AG04450 (cell line): ENCODE data around the gene SCAMP1. TPM values are rescaled to one million over a fixed set of nuclear protein-coding genes. Genes with fewer than 3 reads are reported as not detected.

Experiments used
- CTCF ChIA-PET: fragments of 300-600, 350-600 bp; formaldehyde crosslinking; extraction: SDS; loops from one replicate; lab custom pipeline; 2022; ENCODE audit warnings: antibody characterized with exemption, inconsistent platforms; lab: Charles Lee
- POLR2A ChIA-PET: fragments of 350-600 bp; formaldehyde crosslinking; extraction: SDS; loops from one replicate; lab custom pipeline; 2021; ENCODE audit warnings: antibody characterized with exemption, inconsistent platforms; lab: Yijun Ruan, JAX
- DNase-seq: peaks from one replicate; pipeline ENCODE4 v3.0.0-alpha.2; 2011; ENCODE audit warnings: low read depth, low spot score
- H3K27ac ChIP-seq: one replicate; pipeline ENCODE4 v1.5.1; 2012; ENCODE audit warnings: low read depth, low read length, control low read depth
- H3K27me3 ChIP-seq: one replicate; pipeline ENCODE4 v1.6.0; 2012; ENCODE audit warnings: low read length; ENCODE audit not compliant: control insufficient read depth, insufficient read depth
- H3K4me3 ChIP-seq: 2 replicates; pipeline ENCODE4 v1.5.1; 2011; ENCODE audit warnings: mild to moderate bottlenecking, low read depth, low read length, control low read depth
- H3K9me3 ChIP-seq: 2 replicates; pipeline ENCODE4 v1.5.1; 2012; ENCODE audit warnings: low read length; ENCODE audit not compliant: control insufficient read depth, insufficient read depth
- polyA plus RNA-seq: library from polyadenylated mRNA; depleted of rRNA; stranded (reverse); fragments of >200 nt; gene quantifications from 2 replicates; pipeline ENCODE4 v1.2.3, GENCODE V29; 2011
- TF ChIP-seq, protein P1 (sequence below): IDR thresholded peaks from 2 replicates; pipeline ENCODE4 v1.5.1; 2011; ENCODE audit warnings: low read depth, low read length, control low read depth, inconsistent platforms

The SCAMP1 gene
- polyA plus RNA-seq, 1 experiment = 44.6 TPM

DNA sequence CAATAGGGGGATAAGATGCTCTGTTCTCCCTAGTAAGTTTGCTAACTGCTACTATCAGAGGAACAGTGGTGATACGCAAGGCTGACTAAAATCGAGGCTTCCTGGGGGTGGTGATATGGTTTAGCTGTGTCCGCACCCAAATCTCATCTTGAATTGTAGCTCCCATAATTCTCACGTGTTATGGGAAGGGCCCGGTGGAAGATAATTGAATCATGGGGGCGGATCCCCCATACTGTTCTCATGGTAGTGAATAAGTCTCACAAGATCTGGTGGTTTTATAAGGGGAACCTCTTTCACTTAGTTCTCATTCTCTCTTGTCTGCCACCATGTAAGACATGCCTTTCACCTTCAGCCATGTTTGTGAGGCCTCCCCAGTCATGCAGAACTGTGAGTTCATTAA, 153.0 kb downstream of the SCAMP1 start:
- H3K27ac ChIP-seq = no peak overlapping the region

DNA sequence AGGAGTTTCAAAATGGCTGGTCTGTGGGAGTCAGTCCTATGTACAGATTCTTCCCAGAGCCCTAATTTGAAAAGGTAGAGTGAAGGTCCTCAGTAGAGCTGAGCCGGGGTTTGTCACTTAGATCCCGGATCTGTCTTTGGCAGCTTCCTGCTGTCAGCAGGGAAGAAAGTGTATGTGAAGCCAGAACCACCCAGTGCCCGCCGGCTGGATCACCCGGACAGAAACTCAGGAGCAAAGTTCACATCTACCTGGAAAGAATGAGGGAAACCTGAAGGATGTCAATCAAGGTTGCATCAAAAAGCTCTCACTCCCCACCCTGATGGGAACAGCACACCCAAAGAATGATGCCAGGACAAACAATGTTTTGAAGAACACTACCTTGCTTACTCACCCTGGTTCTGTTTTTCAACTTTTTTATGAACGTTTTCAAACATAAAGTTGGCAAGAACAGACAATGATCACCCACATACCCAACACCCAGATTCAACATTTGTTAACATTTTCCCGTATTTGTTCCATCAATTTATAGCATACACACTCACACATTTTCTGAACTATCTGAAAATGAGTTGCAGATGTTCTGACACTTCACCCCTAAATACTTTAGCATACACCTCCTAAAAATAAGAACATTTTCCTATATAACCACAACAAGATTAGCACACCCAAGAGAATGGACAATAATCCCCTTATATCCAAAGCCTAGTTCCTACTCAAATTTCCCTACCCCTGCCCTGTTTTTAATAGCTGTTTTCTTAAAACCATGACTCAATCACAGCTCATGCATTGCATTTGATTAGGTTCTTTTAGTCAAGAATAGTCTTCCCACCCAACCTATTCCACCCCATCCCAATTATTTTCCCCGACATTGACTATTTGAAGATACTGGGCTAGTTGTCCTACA, 154.3 kb downstream of the SCAMP1 start:
- DNase-seq = no peak
- POLR2A ChIA-PET = no interaction called here

More for the DNA sequence above, 153.0 kb downstream of the SCAMP1 start:
- POLR2A ChIA-PET = no interaction called here
- CTCF ChIA-PET = no interaction called here
- H3K4me3 ChIP-seq = no peak overlapping the region
- TF ChIP-seq, protein P1, sequence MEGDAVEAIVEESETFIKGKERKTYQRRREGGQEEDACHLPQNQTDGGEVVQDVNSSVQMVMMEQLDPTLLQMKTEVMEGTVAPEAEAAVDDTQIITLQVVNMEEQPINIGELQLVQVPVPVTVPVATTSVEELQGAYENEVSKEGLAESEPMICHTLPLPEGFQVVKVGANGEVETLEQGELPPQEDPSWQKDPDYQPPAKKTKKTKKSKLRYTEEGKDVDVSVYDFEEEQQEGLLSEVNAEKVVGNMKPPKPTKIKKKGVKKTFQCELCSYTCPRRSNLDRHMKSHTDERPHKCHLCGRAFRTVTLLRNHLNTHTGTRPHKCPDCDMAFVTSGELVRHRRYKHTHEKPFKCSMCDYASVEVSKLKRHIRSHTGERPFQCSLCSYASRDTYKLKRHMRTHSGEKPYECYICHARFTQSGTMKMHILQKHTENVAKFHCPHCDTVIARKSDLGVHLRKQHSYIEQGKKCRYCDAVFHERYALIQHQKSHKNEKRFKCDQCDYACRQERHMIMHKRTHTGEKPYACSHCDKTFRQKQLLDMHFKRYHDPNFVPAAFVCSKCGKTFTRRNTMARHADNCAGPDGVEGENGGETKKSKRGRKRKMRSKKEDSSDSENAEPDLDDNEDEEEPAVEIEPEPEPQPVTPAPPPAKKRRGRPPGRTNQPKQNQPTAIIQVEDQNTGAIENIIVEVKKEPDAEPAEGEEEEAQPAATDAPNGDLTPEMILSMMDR = no peak
- no peaks in the 10 kb centered on the region; the same call in 1 of the 2 replicates for H3K9me3 ChIP-seq
- no peaks in the 10 kb centered on the region for H3K27me3 ChIP-seq
- DNase-seq = no peak

DNA sequence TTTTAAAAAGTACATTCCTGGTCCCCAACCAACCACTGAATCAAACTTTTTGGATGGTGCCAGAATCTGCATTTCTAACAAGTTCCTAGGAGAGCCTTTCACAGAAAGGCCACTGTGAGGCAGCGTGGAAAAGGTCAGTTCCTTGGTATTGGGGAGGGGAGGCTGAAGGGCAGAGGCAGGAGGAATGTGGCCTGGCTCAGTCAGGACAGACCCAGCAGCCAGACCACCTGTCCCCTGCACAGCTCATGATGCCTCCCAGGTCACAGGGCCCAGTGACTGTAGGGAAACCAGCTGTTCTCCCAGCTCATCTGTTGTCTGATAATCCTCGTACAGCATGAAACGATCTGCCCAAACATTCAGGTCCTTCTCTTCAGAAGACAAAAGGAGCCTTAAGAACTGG, 155.3 kb downstream of the SCAMP1 start:
- Histone ChIP-seq H3K27ac (no peak overlapping the region), H3K9me3 (no peaks in the 10 kb centered on the region; the same call in 1 of the 2 replicates)
- TF ChIP-seq, protein P1 = no peak

More for the DNA sequence above, 154.3 kb downstream of the SCAMP1 start:
- no peak overlapping the region for H3K4me3 ChIP-seq
- CTCF ChIA-PET = no interaction called here
- TF ChIP-seq, protein P1 = no peak
- H3K27ac ChIP-seq = no peak overlapping the region
- no peaks in the 10 kb centered on the region for H3K27me3 ChIP-seq
- no peaks in the 10 kb centered on the region; the same call in 1 of the 2 replicates for H3K9me3 ChIP-seq

DNA sequence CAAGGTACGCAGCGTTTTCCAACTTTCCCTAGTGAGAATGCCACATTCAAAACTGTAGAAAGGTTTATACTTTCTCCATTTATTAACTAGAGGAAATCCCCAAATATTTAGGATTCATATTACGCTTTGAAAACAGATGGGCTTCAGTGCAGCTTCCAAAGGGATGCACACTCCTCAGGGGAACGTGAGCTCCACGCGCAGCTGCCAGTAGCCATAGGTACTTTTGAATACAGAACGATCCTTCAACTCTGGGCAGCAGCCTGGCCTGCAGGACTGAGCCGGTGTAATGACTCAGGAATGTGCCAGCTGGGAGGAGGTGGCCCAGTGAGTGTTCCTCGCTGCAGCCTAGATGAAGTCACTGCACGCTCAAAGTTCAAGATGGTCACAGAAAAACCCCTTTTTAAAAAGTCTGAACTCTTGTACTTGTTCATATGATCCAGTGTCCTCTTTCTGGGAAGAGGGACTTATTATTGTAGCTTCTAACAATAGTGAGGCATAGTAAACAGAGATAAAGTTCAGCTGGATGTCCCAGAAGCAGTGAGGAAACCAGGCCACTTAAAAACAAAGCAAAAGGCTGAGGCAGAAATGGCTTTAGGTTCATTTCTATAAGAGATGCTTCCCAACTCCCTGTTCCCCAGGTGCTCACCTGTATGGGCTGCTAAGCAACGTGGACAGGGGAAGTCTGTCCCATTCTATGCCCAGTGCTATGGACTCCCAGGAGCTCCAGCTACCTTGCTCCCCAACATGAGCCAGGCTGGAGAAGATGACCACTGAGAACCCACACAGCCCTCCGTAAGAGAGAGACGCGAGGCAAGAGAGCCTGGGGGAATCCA, 158.2 kb downstream of the SCAMP1 start:
- Histone ChIP-seq H3K27ac (peak overlapping the region; percentile 96), H3K9me3 (no peaks in the 10 kb centered on the region; the same call in 1 of the 2 replicates), H3K4me3 (no peak overlapping the region), H3K27me3 (no peaks in the 10 kb centered on the region)
- TF ChIP-seq, protein P1 = no peak
- DNase-seq = peak; percentile 77
- CTCF ChIA-PET = interaction anchor here (0.5 kb wide), 1 partner anchor 390 kb away, joined by 8 read pairs; no protein-coding TSS in a partner anchor
- POLR2A ChIA-PET = interaction anchor here (1.0 to 3.4 kb wide), 3 partner anchors 10 to 13 kb away, joined by 3 to 13 read pairs (median 3); no protein-coding TSS in a partner anchor

More for the DNA sequence above, 155.3 kb downstream of the SCAMP1 start:
- no peak for DNase-seq
- Histone ChIP-seq H3K27me3 (no peaks in the 10 kb centered on the region), H3K4me3 (no peak overlapping the region)
- POLR2A ChIA-PET = no interaction called here
- CTCF ChIA-PET = no interaction called here
